KMS-11 (cell line): ENCODE results near the gene ZNF680.
"Not testable (repeated sequence)": the region's sequence is repeated elsewhere in the genome, so short reads cannot be mapped to it uniquely, and the experiment has no call there.

Experiments used
- H2AFZ ChIP-seq: fragments of 200-600 bp; sonication (generic); 2 replicates; pipeline ENCODE4 v1.6.1; 2016; ENCODE audit warnings: antibody characterized with exemption, mixed run types, low read depth
- H3K27ac ChIP-seq: fragments of 200-600 bp; sonication (generic); 2 replicates; pipeline ENCODE4 v1.6.1; 2016; ENCODE audit warnings: mild to moderate bottlenecking, mixed run types
- H3K27me3 ChIP-seq: fragments of 200-600 bp; sonication (generic); 2 replicates; pipeline ENCODE4 v1.6.1; 2017; ENCODE audit warnings: mild to moderate bottlenecking, low read depth, mixed run types, moderate library complexity; ENCODE audit not compliant: insufficient read depth
- H3K36me3 ChIP-seq: fragments of 200-600 bp; sonication (generic); 2 replicates; pipeline ENCODE4 v1.6.1; 2017; ENCODE audit warnings: mild to moderate bottlenecking, mixed run types; ENCODE audit not compliant: insufficient read depth
- H3K4me1 ChIP-seq: fragments of 200-600 bp; sonication (generic); 2 replicates; pipeline ENCODE4 v1.6.1; 2016; ENCODE audit warnings: mild to moderate bottlenecking, low read depth, mixed run types; ENCODE audit not compliant: poor library complexity, severe bottlenecking
- H3K4me2 ChIP-seq: fragments of 200-600 bp; sonication (generic); 2 replicates; pipeline ENCODE4 v1.7.0; 2016; ENCODE audit warnings: mild to moderate bottlenecking, mixed run types
- H3K4me3 ChIP-seq: fragments of 200-600 bp; sonication (generic); IDR thresholded peaks from 2 replicates; pipeline ENCODE4 v1.6.1; 2017; ENCODE audit warnings: low read depth, low read length, mixed read lengths; ENCODE audit not compliant: insufficient read depth
- H3K79me2 ChIP-seq: fragments of 200-600 bp; sonication (generic); 2 replicates; pipeline ENCODE4 v1.6.1; 2016; ENCODE audit warnings: low read depth, mixed run types; ENCODE audit not compliant: insufficient read depth
- H3K9ac ChIP-seq: fragments of 200-600 bp; sonication (generic); 2 replicates; pipeline ENCODE4 v1.6.1; 2016; ENCODE audit warnings: mild to moderate bottlenecking, mixed run types
- H4K20me1 ChIP-seq: fragments of 200-600 bp; sonication (generic); 2 replicates; pipeline ENCODE4 v1.6.1; 2016; ENCODE audit warnings: mild to moderate bottlenecking, mixed run types; ENCODE audit not compliant: insufficient read depth
- CTCF ChIP-seq: fragments of 200-600 bp; sonication (generic); conservative IDR thresholded peaks from 2 replicates; pipeline ENCODE4 v1.6.1; 2017; ENCODE audit warnings: low read depth, mild to moderate bottlenecking, antibody characterized with exemption, low read length, moderate library complexity, mixed read lengths

ZNF680 gene

GRCh38 chr7:64555046-64555445, 7.8 kb downstream of the ZNF680 start:
- Histone ChIP-seq H3K27ac (no peak overlapping the region), H3K4me3 (no peak overlapping the region), H3K4me2 (no peak overlapping the region), H4K20me1 (no peaks in the 10 kb centered on the region), H3K79me2 (no peaks in the 10 kb centered on the region), H3K4me1 (no peaks in the 10 kb centered on the region), H3K36me3 (no peaks in the 10 kb centered on the region), H2AFZ (no peak overlapping the region), H3K27me3 (no peaks in the 10 kb centered on the region), H3K9ac (no peak overlapping the region)
- TF ChIP-seq CTCF, result no peak

GRCh38 chr7:64554188-64554587, 8.7 kb downstream of the ZNF680 start:
- not testable (repeated sequence) for H3K9ac ChIP-seq, H3K27ac ChIP-seq, H2AFZ ChIP-seq, H3K27me3 ChIP-seq, H4K20me1 ChIP-seq, H3K79me2 ChIP-seq, H3K36me3 ChIP-seq, H3K4me1 ChIP-seq, H3K4me3 ChIP-seq, H3K4me2 ChIP-seq

GRCh38 chr7:64551375-64552142, 11.3 kb downstream of the ZNF680 start:
- Histone ChIP-seq H3K79me2 (no peaks in the 10 kb centered on the region), H3K4me2 (no peak overlapping the region), H3K27ac (no peak overlapping the region), H2AFZ (no peak overlapping the region), H3K36me3 (no peaks in the 10 kb centered on the region), H3K4me1 (no peaks in the 10 kb centered on the region), H4K20me1 (no peaks in the 10 kb centered on the region), H3K9ac (no peak overlapping the region), H3K4me3 (no peak overlapping the region), H3K27me3 (no peaks in the 10 kb centered on the region)
- TF ChIP-seq CTCF, result no peak

GRCh38 chr7:64544010-64544409, 18.9 kb downstream of the ZNF680 start:
- Histone ChIP-seq H3K27ac (no peak overlapping the region), H3K36me3 (no peaks in the 10 kb centered on the region)

More at GRCh38 chr7:64544010-64544409, 18.9 kb downstream of the ZNF680 start:
- Histone ChIP-seq H4K20me1 (no peaks in the 10 kb centered on the region), H3K27me3 (no peaks in the 10 kb centered on the region), H3K4me3 (no peak overlapping the region), H2AFZ (no peak overlapping the region), H3K9ac (no peak overlapping the region), H3K4me2 (no peak overlapping the region), H3K79me2 (no peaks in the 10 kb centered on the region), H3K4me1 (no peaks in the 10 kb centered on the region)
- no peak for TF ChIP-seq CTCF
